ENCODE results near the gene PREP.
"Not testable (repeated sequence)": the region's sequence is repeated elsewhere in the genome, so short reads cannot be mapped to it uniquely, and the experiment has no call there.

Gene PREP

GRCh38 chr6:105269390-105269789 lies 133.5 kb downstream of the PREP start:
- no peak for DNase-seq (ENCODE audit: low spot score)

GRCh38 chr6:105263685-105264610 lies 138.9 kb downstream of the PREP start:
- DNase-seq (ENCODE audit: low spot score): no peak

- DNase-seq (ENCODE audit: low spot score): no peak
These were observed 142.7 kb downstream of the PREP start for GRCh38 chr6:105259913-105260889.

GRCh38 chr6:105258816-105259215 lies 144.1 kb downstream of the PREP start:
- no peak for DNase-seq (ENCODE audit: low spot score)

- no peak for DNase-seq (ENCODE audit: low spot score)
These were observed 145.5 kb downstream of the PREP start for GRCh38 chr6:105257340-105257739.

- DNase-seq (ENCODE audit: low spot score): no peak
These were observed 146.3 kb downstream of the PREP start for GRCh38 chr6:105256619-105257018.

GRCh38 chr6:105253787-105254186 lies 149.1 kb downstream of the PREP start:
- no peak for DNase-seq (ENCODE audit: low spot score)

GRCh38 chr6:105251689-105252088 lies 151.2 kb downstream of the PREP start:
- DNase-seq (ENCODE audit: low spot score): no peak

- no peak for DNase-seq (ENCODE audit: low spot score)
These were observed 152.3 kb downstream of the PREP start for GRCh38 chr6:105250533-105250932.

- DNase-seq (ENCODE audit: low spot score): no peak
These were observed 159.4 kb downstream of the PREP start for GRCh38 chr6:105243487-105243886.

- DNase-seq (ENCODE audit: low spot score): no peak
These were observed 167.7 kb downstream of the PREP start for GRCh38 chr6:105235155-105235554.

- DNase-seq (ENCODE audit: low spot score): not testable (repeated sequence)
These were observed 171.1 kb downstream of the PREP start for GRCh38 chr6:105231771-105232170.
